ENCODE data around the gene NRSN1.
"Not testable (repeated sequence)": the region's sequence is repeated elsewhere in the genome, so short reads cannot be mapped to it uniquely, and the experiment has no call there.

Gene NRSN1, protein sequence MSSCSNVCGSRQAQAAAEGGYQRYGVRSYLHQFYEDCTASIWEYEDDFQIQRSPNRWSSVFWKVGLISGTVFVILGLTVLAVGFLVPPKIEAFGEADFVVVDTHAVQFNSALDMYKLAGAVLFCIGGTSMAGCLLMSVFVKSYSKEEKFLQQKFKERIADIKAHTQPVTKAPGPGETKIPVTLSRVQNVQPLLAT

DNA sequence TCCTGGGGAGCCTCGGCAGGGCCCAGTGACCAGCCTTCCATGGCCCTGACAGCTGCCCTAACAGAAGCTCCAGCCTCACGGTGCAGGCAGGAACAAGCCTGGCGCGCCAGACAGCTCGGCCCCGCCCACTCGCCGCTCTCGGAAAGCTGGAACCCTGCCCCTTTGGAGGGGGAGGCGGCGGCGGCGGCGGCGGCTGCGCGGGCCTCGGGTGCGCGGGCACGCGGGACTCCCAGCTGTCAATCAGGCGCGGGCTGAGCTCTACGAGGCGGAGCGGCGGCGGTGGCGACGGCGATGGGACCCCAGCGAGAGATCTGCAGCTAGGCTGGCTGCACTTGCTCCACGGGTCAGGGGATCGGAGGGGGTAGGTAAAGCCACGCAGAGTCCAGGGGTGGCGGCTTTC is at the start of gene NRSN1:
TSS of gene NRSN1 (plus strand) at position 236 of the 400 bp plus-strand sequence. CDS start 8,113 bp downstream, outside the sequence.
- no peak for DNase-seq

DNA sequence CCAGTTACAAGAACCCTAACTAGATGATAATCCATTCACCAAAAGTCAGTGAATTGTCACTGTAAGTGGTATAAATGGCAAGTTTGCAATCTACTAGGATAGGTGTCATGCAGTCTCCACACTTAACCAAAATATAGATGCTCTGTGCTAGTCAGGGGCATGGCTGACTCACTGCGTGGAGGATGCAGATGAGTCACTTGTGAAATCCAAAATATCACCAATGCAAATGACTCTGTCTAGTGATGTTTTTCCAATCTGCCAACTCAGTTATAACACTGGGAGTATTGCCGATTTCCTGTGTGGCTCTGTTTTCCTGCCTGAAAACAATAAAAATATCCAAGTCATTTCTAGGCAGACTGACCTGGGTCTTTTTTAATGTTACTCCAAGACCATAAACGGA is 47.8 kb upstream of the NRSN1 start:
- DNase-seq, result no peak

DNA sequence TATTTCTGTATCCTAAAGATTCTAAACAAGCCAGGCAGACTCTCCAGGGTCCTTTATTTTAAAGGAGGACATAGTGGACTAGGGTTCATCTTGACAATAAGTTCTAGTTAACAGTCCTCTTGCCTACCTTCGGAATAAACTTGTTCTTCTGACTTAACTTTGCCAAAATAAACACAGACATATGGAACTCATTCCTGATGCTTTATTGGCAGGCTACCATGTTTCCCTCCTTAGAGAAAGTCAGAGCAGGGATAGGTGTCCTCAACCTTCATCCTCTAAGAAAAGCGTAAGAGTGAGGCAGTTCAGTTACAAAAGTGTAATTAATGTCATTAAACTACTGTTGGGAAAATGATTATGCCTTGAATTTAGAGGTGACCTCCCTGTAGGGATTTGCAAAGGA is 46.9 kb upstream of the NRSN1 start:
- no peak for DNase-seq

DNA sequence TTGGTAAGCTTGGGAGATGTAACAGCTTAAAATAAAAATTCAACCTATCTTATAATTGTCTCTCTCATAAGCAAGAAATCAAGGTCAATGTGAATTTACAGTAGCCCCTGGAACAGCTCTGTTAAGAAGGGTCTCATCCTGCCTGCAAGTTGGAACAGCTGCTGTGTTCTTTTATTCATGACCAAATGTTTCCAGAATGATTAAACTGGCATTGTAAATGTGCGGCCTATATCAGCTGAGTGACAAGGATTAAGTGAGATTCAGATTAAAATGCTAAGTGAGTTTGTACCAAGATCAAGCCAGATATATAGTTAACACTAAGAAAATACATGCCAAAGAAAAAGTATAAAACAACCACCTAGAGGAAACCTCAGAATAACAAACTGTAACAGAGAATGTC is 45.3 kb upstream of the NRSN1 start:
- no peak for DNase-seq

DNA sequence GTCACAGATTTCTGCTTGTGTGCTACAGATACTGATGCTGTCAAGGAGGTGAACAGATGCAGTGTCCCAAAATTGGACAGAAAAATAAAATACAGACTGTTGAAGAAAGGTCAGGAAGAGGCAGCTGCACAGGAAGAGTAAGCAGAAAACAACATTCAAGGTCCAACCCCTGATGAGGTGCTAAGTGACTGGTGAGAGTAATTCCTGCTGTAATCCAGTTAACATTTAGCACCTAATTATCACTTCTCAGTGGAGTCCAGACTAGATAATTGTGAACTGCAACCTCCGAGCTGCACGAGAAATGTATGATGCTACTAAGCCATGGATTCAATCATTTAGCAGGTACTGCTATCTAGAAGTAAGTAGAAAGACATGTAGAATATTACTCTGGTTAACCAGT is 36.3 kb upstream of the NRSN1 start:
- no peak for DNase-seq

DNA sequence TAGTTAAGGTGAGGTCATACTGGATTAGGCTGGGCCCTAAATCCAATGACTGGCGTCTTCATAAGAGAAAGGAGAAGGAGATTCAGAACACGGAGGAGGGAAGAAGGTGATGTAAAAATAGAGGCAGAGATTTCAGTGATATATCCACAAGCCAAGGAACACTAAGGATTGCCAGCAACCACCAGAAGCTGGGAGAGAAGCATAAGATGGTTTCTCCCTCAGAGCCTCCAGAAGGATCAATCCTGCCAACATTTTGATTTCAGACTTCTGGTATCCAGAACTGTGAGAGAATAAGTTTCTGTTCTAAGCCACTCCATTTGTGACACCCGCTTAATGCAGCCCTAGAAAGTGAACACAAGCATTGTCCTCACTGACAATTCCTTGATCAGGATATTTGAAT is 33.6 kb upstream of the NRSN1 start:
- DNase-seq, result no peak

DNA sequence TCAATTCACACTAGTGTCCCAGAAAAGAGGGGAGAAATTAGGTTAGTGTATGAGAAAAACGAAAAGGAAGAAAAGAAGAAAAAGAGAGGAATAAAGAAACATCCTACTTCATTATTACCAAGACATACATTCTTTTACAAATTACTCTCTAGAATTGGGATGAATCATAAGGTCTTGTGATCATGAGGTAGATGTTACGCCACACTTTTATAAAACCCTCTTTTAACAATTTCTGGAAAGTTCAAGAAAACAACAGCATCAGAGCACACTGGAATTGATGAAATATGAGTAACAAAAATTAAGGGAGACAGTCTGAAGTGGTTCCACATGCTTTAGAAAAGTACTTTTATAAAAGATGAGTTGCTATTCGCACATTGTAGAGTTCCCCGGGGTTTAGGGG is 32.6 kb upstream of the NRSN1 start:
- no peak for DNase-seq

DNA sequence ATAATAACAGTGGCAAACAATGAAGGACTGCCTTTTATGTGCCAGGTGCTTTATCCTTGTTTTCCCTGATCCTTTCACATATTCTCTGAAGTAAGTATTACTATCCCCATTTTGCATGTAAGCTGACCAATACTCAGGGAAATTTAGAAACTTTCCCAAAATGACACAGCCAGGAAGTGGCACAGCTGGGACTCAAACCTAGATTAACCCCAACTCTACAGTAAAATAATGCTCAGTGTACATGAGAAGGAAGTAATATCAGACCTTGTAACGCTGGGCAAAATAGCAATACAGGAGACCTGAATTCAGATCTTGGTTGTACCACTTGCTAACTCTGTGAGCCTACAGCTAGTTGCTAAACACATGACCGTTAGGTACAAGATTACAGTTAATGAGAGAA is 26.8 kb upstream of the NRSN1 start:
- DNase-seq, result no peak

DNA sequence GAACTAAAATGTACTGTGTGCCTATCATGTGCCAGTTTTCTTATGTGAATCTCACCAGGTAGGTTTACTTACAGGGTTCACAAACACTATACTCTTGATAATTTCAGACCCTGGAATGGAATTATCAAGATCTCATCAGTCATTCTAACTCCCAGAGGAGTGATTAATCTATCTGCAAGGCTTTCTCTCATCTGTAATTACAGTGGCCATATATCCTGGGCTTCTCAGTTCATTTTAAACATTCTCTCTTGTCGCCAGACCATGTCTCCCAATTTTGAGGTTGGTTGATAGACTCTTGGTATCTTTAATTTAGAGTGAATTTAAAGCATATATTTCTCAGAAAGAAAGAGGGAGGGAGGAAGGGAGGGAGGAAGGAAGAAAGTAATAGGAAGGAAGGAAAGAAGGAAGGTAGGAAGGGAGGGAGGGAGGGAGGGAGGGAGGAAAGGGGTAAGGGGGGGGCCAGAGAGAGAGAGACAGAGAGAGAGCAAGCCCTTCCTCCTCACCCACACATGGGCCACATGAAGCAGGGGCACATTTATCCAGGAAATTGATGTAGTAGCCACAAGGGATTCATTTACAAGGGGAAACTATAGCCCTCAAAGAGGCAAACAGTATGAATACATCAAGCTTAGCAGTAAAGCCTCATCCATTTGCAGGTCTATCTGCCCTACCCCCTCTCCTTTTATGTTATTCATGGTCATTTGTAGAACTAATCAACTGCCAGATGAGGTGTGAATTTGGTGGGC is 25.8 kb upstream of the NRSN1 start:
- no peak for DNase-seq

DNA sequence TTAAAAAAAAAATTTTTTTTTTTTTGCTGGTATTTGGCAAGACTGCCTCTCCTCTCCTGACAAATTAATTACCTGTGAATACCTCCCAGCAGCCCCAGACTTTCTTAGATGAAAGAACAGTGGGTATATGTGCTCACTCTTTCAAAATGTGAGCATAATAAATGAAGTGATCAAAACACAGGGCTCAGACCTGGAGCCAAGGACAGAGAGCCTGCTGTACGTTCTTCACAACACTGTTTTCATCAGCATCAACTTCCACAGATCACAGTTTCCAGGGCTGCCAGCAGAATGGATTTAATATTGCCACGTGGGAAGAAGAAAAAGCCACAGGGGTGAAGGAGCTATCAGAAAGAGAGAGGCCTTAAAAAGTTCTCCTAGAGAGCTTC is 25.3 kb upstream of the NRSN1 start:
- no peak for DNase-seq

DNA sequence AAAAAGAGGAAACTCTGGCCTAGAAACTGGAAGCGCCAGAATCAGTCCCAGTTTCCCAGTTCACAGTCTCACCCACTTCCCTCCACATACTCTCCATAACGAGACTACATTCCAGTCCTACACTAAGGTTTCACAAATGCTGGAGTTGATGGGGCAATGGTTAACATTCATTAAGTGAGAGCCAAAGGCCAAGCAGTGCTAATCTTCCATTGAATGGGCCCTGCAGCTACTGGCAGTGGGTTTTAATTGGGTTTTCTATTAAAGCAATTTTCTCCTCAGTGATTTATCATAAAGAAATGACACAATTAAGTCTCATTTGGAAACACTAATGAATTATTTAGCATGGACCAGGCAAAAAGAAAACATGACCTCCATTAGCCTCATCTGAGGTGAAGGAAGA is 20.8 kb upstream of the NRSN1 start:
- no peak for DNase-seq

DNA sequence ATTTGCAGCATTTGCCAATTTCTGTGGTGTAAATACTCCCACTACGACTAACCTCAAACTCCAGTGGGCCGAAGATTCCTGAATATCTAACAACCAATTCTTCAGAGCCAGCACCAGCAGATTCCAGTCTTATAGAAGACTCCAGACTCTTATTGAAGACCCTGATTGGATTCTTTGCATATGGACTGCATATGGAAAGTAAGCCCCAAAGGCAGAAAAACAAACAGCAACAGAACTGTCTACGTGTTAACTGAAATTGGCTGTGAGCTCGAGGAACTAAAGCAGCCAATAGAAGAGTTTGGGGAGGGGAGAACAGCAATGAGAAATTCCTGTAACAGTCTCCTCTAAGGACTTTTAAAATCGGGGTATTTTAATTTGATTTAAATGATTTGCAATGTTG is 19.7 kb upstream of the NRSN1 start:
- no peak for DNase-seq

DNA sequence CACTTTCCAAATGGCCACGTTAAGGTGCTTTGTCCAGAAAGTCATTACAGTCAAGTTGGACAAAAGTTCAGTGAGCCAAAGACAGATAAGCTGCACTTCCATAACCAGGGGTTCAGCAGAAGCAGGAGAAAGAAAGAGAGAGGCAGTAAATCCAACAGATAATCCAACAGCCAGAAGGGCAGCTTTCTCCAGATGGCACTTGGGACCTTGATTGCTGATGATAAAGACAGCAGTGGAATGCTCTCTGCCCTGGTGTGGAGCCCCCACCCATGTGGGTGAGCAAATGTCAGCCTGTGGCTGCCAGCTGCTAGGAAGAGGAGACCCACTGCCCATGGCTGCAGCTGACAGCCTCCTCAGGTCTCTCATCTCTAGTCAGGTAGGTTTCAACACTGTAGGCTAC is 18.7 kb upstream of the NRSN1 start:
- no peak for DNase-seq

DNA sequence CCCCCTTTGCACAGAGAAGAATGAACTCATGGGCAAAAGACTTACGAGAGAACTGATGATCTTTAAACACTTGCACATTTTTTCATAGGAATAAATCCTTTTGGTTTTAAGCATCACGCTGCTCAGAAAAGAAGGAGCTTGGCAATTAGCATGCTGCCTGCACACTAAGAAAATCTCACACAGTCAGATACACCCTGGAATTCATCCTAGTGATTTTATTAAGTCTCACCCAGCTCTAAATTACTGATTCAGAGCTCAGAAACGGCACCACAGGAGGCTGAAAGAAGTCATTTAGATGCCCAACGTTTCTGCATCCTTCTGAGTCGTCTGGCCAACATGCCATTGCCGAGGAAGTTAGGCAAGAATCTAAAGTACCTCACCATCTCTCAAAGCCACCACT is 18.0 kb upstream of the NRSN1 start:
- DNase-seq, result no peak

DNA sequence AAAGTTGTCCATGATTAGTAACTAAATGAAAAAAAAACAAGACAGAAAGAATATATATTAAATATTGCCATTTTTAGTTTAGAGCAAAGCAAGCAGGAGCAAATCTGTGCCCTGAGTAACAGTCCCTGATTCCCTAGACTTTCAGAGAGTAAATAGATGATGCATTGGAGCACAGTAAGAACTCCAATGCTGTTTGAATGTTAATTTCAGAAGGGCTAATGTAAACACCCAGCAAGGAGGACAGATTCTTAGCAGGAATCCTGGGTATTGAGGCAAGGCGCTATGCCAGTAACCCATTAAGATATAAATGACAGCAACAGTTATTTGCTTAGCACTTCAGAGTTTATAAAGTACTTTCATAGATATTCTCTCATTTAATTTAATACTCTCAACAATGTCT is 15.6 kb upstream of the NRSN1 start:
- no peak for DNase-seq

DNA sequence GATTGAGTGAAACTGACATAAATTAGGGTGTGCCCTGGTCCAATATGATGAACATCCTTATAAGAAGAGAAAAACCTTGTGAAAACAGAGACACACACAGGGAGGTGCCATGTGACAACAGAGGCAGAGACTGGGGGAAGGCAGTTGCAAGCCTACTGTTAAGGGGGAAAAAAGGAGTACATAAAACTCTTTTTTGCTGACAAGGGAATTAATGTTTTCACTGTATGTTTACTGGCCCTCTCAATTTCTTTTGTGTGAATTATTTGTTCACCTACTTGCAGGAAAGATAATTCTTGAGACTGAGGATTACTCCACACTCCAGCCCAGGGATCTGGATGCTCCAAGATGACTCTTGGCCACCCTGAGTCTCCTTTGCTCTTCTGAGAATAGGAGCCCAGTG is 12.1 kb upstream of the NRSN1 start:
- no peak for DNase-seq

DNA sequence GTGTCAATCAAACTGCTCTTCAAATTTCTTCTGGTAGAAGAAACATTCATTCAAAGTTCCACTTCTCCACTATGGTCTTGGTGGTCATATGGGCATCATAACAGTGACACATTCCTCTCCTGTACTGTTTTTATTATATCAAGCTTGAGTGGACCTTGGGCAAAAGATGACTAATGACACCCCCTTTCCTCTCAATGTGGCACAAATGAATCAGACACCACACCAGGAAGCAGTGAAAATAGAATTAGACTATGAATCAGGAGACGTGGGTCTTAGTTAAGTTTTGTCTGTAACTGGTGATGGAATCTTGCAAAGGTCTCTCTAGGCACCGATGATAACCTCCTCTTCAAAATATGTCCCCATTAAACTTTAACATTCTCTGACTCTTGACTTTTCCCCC is 9.0 kb upstream of the NRSN1 start:
- no peak for DNase-seq

DNA sequence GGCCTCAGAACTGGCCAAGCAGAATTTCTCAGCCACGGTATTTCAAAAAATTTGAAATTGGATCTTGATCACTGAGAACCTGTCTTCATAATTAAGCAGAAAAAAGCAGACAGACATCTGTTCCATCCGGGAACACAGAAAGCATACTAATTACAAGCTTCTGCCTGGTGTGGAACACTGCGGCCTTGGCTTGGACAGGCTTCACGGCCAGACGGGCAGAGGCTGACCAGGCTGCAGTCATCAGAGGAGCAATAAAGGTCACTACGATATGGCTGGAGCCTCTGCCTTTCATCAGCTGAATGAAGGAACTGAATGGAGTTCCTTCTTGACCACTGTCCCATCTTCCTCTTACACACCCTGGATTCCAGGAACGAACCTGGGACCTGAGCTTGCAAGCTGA is 3.9 kb upstream of the NRSN1 start:
- DNase-seq, result no peak

DNA sequence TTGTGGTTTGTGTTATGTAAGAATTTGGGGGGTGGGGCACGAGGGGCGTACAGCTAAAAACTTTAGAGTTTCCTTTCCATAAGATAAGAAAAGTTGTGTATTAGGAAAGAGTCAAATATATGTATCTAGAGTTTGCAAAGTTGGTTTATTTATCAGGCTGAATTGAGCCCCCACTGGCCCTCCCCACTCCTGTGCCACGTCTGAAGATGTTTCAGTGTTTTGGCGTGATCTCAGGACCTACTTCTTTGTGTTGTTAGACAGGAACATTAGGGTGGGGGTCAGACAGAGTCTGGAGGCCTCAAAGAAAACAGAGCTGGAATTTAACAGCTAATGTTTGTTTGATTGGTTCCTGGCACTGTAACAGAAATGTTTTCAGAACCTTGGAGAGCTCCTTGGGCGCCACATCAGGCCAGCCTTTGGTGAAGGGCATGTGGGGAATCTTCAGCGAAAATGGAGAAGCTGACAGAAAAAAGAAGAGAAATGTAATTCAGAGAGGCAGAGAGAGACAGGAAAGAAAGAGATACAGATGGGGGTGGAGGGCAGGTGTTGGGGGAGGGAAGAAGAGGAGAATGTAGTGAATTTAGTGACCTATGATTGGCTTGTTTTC is 674 bp downstream of the NRSN1 start:
- DNase-seq, result no peak

DNA sequence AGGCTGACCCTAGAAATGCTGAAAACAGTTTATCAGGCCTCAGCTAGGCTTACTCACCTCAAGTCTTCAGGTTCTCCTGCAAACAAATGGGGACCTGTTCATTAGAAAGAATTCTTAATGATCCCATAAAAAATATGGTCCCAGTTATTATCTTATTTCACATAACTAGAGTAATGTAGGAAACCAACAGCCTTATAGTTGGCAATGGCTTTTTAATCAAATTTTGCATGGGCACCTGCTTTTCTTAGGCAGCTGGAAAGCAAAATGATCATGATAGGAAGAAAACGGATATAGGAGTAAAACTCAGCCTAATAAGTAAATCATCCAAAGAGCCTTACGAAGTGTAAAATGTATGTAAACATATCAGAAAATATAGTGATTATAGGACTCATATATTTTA is 1.3 kb downstream of the NRSN1 start:
- DNase-seq, result no peak

DNA sequence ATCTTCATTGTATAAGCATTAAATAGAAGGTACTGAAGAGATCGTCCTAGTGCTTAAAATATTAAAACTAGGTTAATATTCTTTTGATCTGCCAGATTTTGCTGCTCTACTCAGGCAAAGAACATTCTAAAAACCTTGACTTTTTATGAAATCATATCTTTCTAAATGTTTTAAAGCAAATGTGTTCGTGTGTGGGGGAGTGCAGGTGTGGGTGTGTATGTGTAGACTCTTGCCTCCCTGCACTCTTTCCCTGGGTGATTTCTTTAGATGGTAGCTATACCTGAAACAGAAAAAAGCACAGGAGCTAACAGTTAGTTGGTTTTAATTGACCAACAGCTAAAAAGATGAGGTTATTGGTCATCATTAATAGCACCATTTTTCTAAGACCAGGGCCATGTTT is 5.7 kb downstream of the NRSN1 start:
- DNase-seq, result no peak

DNA sequence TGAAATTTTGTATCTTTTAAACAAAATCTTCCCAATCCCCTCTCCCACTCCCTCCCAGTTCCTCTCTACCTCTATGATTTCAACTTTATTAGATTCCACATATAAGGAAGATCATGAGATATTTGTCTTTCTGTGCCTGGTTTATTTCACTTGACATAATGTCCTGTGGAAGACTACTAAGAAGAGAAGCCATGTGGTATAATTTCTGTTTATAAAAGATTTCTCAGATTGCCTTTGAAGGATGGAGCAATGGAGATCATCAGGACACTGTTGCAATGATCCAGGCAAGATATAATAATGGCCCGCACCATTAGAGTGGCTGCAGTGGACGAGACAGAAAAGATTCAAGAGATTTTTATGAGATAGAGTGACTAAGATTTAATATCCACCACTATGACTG is 13.1 kb downstream of the NRSN1 start:
- no peak for DNase-seq

DNA sequence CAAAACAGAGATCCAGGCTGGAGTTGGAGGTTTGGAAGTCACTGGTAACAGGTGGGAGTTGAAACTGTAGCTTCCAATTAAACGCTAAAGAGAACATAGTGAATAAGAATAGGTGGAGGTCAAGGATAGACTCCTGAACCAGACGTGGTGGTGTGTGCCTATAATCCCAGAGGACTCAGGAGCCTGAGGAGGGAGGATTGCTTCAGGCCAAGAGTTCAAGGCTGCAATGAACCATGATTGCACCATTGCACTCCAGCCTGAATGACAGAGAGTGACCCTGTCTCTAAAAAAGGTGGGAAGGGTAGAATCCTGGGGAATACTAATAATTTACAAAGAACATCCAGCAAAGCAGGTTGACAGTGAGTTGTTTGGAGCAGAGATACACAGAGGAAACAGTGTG is 13.6 kb downstream of the NRSN1 start:
- no peak for DNase-seq

DNA sequence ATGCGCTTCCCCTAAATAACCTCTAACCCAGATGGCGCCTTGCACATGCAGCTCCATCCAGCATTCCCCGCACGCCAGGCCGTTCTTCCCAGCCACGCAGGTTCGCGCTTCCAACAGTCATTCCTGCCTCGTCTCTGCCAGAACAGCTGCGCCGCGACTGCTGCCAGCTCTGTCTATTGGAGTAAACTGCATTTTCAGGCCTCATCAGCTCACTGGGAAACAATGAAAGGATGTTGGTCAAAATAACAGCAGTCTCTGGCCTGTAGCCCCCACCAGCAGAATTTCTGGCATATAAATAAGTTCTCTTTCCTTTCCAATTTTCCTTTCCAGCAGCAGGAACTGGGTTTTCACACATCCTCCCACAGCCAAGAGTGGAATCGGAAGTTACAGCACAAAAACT is 14.6 kb downstream of the NRSN1 start:
- DNase-seq, result no peak

DNA sequence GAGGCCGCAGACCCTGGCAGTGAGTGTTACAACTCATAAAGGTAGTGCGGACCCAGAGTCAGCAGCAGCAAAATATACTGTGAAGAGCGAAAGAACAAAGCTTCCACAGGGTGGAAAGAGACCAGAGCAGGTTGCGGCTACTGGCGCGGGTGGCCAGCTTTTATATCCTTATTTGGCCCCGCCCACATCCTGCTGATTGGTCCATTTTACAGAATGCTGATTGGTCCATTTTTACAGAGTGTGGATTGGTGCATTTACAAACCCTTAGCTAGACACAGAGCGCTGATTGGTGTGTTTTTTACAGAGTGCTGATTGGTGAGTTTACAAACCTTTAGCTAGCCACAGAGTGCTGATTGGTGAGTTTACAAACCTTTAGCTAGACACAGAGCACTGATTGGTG is 16.7 kb downstream of the NRSN1 start:
- DNase-seq, result not testable (repeated sequence)
